Measurements from ENCODE around the gene TRIM68.

GRCh38 chr11:4615856-4616444, 7.9 kb upstream of the TRIM68 start:
- TF ChIP-seq CTCF (IDR thresholded peaks at IDR 0.05): no peak
- TF ChIP-seq POLR2AphosphoS5 (IDR thresholded peaks at IDR 0.05): no peak
- no peak for TF ChIP-seq POLR2A (IDR thresholded peaks at IDR 0.05)
- no peak for TF ChIP-seq EP300 (IDR thresholded peaks at IDR 0.05)

Measured in stomach (tissue), 4 donors.